Measurements from ENCODE around the gene HDAC4.

- TF ChIP-seq CTCF (IDR thresholded peaks at IDR 0.05) (no peak), POLR2A (IDR thresholded peaks at IDR 0.05) (no peak), POLR2AphosphoS5 (IDR thresholded peaks at IDR 0.05) (no peak), EP300 (IDR thresholded peaks at IDR 0.05) (no peak)
These were observed 400.2 kb downstream of the HDAC4 start for GRCh38 chr2:239000500-239001073.

All from stomach (tissue), 4 donors.